ENCODE data around the gene SOX9. TPM values are rescaled to one million over a fixed set of nuclear protein-coding genes. Genes with fewer than 3 reads are reported as not detected.

The SOX9 gene
- total and polyA plus RNA-seq, 2 of the 8 experiments (the other 6 are each of a cell fraction or from before 2014, with no cell fraction given): 1.9 to 4.9 TPM

DNA sequence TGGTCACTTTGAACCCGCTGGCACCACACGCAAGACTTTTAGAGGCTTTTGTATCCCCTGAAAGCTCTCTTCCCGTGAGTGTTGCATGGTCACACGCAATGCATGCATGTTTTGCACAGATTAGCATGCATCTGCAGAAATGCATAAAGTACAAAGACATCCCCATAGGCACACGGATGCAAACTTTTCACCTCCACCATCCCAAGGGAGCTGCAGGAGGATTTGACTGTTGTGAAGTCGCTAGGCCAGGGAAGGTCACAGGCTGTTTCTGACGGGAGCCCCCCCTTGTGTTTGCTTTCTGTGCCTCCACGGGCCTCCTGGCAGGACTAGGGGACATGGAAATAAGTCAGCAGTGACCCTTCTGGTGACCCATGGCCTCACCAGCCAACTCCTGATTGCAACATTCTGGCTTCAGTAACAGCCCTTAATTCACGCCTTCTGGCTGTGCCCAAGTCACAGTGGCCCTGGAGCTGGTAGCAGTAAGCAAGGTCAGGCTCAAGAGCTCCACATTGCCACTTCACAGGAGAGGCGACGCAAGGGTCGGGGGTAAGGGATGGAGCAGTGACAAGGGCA lies 45.1 kb downstream of the SOX9 start:
- Histone ChIP-seq H3K23ac (ENCODE audit: insufficient read length) (no peak overlapping the region), H4K5ac (ENCODE audit: insufficient read length, low read depth, low read length) (no peak overlapping the region), H3K36me3 (ENCODE audit: control insufficient read depth in 2 of 4, insufficient read depth in 4 of 4, low read length in 3 of 4) (no peaks in the 10 kb centered on the region), H3K18ac (ENCODE audit: extremely low read depth, low read length) (peak overlapping the region; percentile 76), H3K4me1 (replicated peaks in 1 of 4; ENCODE audit: control insufficient read depth in 3 of 4, insufficient read depth in 4 of 4, low read length in 3 of 4) (peaks cover 2 to 13% (median 10%) of the 10 kb centered on the region in 4 experiments; a peak in 6 of 7 replicates), H3K56ac (replicated peaks; ENCODE audit: insufficient read length, low read depth, low read length) (no peak overlapping the region), H3K9ac (replicated peaks in 1 of 4; ENCODE audit: extremely low read depth in 1 of 4, low read depth in 3 of 4, low read length in 3 of 4) (no peak overlapping the region), H2BK12ac (ENCODE audit: low read depth, low read length) (peak overlapping the region; percentile 70), H3K27ac (ENCODE audit: low read depth, low read length) (no peak overlapping the region), H2BK5ac (ENCODE audit: low read depth, low read length) (peak overlapping the region; percentile 69; the same call in 1 of the 2 replicates), H2AFZ (ENCODE audit: low read length) (no peak overlapping the region), H2AK5ac (ENCODE audit: low read depth, low read length) (peak overlapping the region; percentile 7; the same call in 1 of the 2 replicates), H4K91ac (replicated peaks; ENCODE audit: insufficient read length, low read length) (peak overlapping the region; percentile 49), H2BK120ac (replicated peaks; ENCODE audit: low read depth, low read length) (no peak overlapping the region), H4K8ac (ENCODE audit: extremely low read depth, insufficient read depth, low read length) (peak overlapping the region; percentile 54; the same call in 1 of the 2 replicates), H2BK20ac (ENCODE audit: low read length) (peak overlapping the region; percentile 74), H3K23me2 (ENCODE audit: low read depth, low read length) (no peaks in the 10 kb centered on the region; the same call in 1 of the 2 replicates), H3K4me2 (ENCODE audit: insufficient read depth in 1 of 2, low read depth in 2 of 2, low read length in 2 of 2) (peak overlapping the region; percentile 44), H3K4me3 (ENCODE audit: extremely low read depth in 1 of 4, insufficient read depth in 2 of 4, low read depth in 3 of 4, low read length in 4 of 4) (no peak overlapping the region; a peak in 1 of 8 replicates), H4K20me1 (replicated peaks in 1 of 2; ENCODE audit: control insufficient read depth in 1 of 2, insufficient read depth in 2 of 2, low read length in 2 of 2) (no peaks in the 10 kb centered on the region), H2BK15ac (ENCODE audit: low read length) (no peak overlapping the region), H3K9me3 (ENCODE audit: insufficient read depth in 2 of 2, low read depth in 1 of 2, low read length in 1 of 2) (no peaks in the 10 kb centered on the region; a peak in 1 of 4 replicates), H3K79me1 (ENCODE audit: low read depth, low read length) (no peaks in the 10 kb centered on the region), H3K27me3 (replicated peaks in 1 of 4; ENCODE audit: control insufficient read depth in 3 of 4, extremely low read depth in 1 of 4, insufficient read depth in 3 of 4, low read length in 3 of 4) (no peaks in the 10 kb centered on the region), H3K79me2 (ENCODE audit: control insufficient read depth in 1 of 2, insufficient read depth in 2 of 2, low read length in 2 of 2) (no peaks in the 10 kb centered on the region), H3K14ac (ENCODE audit: insufficient read length) (peak overlapping the region; percentile 67), H3K4ac (replicated peaks; ENCODE audit: insufficient read length, low read depth, low read length) (no peak overlapping the region)
- CTCF ChIA-PET (ENCODE audit: partially characterized antibody): interaction anchor here (0.8 to 1.3 kb wide), 2 partner anchors 89 to 361 kb away, joined by 3 read pairs; no protein-coding TSS in a partner anchor
- 63% methylated on average over 12 of the region's 12 CpGs; no CpG with 5 or more reads in 1 of the 2 experiments for WGBS, 2 experiments (ENCODE audit: extremely low coverage in 1 of 2, insufficient coverage in 1 of 2, insufficient read length in 1 of 2, insufficient replicate concordance in 2 of 2, low coverage in 1 of 2, low lambda C conversion rate in 2 of 2, missing lambda C conversion rate in 1 of 2)
- no peak for TF ChIP-seq CREB1 (IDR thresholded peaks at IDR 0.05)
- 0 out of 4 replicates have a peak, but pooled peaks of 1 of the 2 experiments have one; percentile 4 for TF ChIP-seq RAD21 (IDR thresholded peaks at IDR 0.05 in 1 of 2, conservative IDR thresholded peaks at IDR 0.05 in 1 of 2; ENCODE audit: low read depth in 2 of 2, low read length in 2 of 2)
- peak; percentile 23; the same call in 1 of the 2 replicates for TF ChIP-seq CEBPB (IDR thresholded peaks at IDR 0.05; ENCODE audit: low read depth, low read length)
- TF ChIP-seq, protein P1, sequence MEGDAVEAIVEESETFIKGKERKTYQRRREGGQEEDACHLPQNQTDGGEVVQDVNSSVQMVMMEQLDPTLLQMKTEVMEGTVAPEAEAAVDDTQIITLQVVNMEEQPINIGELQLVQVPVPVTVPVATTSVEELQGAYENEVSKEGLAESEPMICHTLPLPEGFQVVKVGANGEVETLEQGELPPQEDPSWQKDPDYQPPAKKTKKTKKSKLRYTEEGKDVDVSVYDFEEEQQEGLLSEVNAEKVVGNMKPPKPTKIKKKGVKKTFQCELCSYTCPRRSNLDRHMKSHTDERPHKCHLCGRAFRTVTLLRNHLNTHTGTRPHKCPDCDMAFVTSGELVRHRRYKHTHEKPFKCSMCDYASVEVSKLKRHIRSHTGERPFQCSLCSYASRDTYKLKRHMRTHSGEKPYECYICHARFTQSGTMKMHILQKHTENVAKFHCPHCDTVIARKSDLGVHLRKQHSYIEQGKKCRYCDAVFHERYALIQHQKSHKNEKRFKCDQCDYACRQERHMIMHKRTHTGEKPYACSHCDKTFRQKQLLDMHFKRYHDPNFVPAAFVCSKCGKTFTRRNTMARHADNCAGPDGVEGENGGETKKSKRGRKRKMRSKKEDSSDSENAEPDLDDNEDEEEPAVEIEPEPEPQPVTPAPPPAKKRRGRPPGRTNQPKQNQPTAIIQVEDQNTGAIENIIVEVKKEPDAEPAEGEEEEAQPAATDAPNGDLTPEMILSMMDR (IDR thresholded peaks at IDR 0.05; ENCODE audit: control extremely low read depth in 1 of 3, insufficient read depth in 1 of 3, low read depth in 1 of 3, low read length in 3 of 3): peak in 1 of 3 experiments; percentile 19; a peak in 1 of 4 replicates
- POLR2A ChIA-PET (ENCODE audit: partially characterized antibody): interaction anchor here (0.7 to 1.0 kb wide), 2 partner anchors 11 to 13 kb away, joined by 4 to 6 read pairs; no protein-coding TSS in a partner anchor
- DNase-seq (ENCODE audit: low read depth in 1 of 2, low spot score in 2 of 2) (peak in 1 of 2 experiments; percentile 51), FAIRE-seq (no peak)
